GM10248 (cell line): ENCODE measurements around the gene PREPL.

Experiments used
- CTCF ChIA-PET: fragments of 300-600 bp; sonication (Branson Sonifier 250); formaldehyde crosslinking; extraction: SDS; loops from one replicate; lab custom pipeline; 2021; ENCODE audit warnings: antibody characterized with exemption; lab: Yijun Ruan, JAX
- POLR2A ChIA-PET: fragments of 350-650 bp; sonication (Branson Sonifier 250); formaldehyde crosslinking; extraction: SDS; loops from one replicate; lab custom pipeline; 2020; ENCODE audit warnings: antibody characterized with exemption; lab: Yijun Ruan, JAX
- DNase-seq: peaks from one replicate; pipeline ENCODE4 v3.0.0; 2012; ENCODE audit errors: extremely low spot score
- TF ChIP-seq, protein P1 (sequence below): IDR thresholded peaks from 2 replicates; pipeline ENCODE4 v1.5.1; 2012; ENCODE audit warnings: mild to moderate bottlenecking, low read depth; ENCODE audit errors: extremely low read depth, missing control alignments, control extremely low read depth

Gene PREPL

DNA sequence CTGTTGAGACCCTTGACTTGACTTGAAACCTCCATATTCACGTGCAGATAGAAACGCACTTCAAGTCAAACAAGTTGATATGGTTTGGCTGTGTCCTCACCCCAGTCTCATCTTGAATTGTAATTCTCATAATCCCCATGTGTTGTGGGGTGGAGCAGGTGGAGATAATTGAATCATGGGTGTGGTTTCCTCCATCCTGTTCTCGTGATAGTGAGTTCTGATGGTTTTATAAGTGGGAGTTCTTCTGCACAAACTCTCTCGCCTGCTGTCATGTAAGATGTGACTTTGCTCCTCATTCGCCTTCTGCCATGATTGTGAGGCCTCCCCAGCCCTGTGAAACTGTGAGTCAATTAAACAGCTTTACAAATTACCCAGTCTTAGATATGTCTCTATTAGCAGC is 64.6 kb downstream of the PREPL start:
- TF ChIP-seq, protein P1, sequence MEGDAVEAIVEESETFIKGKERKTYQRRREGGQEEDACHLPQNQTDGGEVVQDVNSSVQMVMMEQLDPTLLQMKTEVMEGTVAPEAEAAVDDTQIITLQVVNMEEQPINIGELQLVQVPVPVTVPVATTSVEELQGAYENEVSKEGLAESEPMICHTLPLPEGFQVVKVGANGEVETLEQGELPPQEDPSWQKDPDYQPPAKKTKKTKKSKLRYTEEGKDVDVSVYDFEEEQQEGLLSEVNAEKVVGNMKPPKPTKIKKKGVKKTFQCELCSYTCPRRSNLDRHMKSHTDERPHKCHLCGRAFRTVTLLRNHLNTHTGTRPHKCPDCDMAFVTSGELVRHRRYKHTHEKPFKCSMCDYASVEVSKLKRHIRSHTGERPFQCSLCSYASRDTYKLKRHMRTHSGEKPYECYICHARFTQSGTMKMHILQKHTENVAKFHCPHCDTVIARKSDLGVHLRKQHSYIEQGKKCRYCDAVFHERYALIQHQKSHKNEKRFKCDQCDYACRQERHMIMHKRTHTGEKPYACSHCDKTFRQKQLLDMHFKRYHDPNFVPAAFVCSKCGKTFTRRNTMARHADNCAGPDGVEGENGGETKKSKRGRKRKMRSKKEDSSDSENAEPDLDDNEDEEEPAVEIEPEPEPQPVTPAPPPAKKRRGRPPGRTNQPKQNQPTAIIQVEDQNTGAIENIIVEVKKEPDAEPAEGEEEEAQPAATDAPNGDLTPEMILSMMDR = no peak
- no peak for DNase-seq
- POLR2A ChIA-PET = no interaction called here
- CTCF ChIA-PET = interaction anchor here (0.9 to 1.9 kb wide), 3 partner anchors 13 to 253 kb away, joined by 3 to 5 read pairs (median 3); no protein-coding TSS in a partner anchor

DNA sequence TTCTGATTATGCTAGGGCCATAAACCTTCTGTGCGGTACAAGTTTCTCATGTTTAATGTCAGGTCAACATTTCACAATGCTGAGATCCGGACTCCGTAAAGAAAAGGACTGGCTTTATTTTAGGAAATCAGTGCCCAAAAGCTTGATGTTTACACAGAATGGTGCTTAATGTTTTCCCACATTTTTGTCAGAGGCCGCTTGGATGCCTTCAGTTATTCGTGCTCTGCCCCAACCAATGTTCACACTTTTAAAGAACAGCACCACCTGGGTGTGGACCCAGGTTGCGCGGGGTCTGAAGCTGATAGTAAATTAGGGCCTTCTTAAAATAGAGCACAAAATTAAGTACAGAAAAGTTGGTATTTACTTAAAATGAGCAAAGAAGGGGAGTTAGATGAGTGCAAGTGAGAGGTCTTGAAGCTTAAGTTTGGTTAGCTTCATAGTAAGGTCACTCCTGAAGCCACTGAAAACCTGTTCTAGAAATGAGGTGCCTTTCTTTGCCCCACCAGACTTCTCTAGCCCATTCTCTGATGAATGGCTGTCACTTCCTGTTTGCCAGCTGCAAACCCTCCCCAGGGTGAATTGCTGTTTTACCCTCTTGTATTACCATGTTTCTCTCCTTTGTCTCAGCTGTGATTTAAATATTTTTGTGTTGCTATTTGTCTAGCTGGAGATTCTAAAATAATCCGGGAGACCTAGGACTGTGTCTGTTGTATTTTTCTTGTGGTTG is 65.5 kb downstream of the PREPL start:
- DNase-seq = no peak
- ChIA-PET POLR2A (no interaction called here), CTCF (interaction anchor here (0.9 to 4.5 kb wide), 9 partner anchors 12 to 252 kb away, joined by 3 to 16 read pairs (median 3); no protein-coding TSS in a partner anchor)
- TF ChIP-seq, protein P1 = peak; percentile 16

DNA sequence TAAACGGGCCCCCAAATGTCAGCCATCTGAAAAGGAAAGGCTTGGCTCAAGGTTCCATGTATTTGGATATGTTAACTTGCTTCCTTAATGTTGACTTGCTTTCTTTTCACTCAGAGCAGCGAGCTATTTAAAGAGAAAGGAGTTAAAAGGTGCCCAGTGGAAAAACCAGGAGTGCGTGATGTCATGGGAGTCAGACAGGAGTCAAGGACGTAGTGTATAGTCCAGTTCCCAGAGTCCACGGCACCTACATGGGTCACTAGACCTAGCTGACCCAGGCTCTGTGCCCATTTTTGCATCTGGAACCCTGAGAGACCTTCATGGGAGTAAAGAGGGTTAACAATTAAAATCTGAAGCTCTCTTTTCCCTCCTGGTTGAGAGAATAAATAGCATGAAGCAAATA is 66.2 kb downstream of the PREPL start:
- POLR2A ChIA-PET = no interaction called here
- TF ChIP-seq, protein P1 = no peak
- DNase-seq = no peak
- CTCF ChIA-PET = interaction anchor here (1.2 to 4.5 kb wide), 8 partner anchors 12 to 251 kb away, joined by 3 to 16 read pairs (median 4); no protein-coding TSS in a partner anchor

DNA sequence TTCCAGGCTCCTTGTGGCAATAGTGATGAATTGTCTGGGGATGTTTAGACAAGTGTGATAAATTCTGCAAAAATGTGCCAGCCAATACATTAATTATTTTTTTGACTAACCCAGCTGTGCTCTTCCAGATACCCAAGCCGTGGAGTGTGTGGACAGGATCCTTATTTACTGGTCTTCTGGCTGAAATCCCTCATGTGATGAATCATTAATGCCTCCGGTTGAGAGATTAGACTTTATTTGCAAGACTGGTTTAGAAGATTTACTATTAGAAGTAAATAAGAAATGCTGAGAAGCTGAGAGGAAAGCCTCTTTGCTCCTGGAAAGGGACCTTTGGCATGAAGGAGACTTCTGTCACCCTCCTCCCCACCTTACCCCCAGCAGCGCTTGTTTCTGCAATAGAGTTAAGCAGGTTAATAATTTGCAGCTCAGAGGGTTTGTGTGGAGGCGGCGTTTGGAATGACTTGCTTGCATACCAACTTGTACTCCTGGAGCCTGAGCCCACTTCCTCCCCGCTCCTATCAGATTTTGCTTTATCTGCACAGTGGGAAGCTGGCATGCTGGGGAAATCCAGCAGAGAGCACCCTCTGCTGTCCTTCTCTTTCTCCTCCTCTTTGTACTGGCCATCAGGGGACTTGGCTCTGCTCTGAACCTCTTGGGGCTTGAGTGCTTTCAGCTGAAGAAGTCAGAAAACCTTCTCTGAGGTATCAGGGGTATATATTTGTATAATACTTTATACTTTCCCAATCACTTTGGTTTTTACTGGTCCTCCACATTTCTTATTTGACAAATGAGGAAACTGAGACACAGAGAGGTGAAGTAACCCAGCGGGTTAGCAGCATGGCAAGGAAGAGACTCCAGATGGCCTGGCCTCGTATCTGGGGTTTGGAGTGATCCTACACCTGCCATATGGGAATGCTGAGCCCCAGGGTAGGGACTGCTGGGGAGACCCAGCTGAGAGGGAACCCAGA is 69.7 kb downstream of the PREPL start:
- CTCF ChIA-PET = interaction anchor here (0.9 to 4.5 kb wide), 5 partner anchors 37 to 248 kb away, joined by 3 to 16 read pairs (median 3); partner anchors contain the start of gene CAMKMT
- TF ChIP-seq, protein P1 = peak; percentile 33
- POLR2A ChIA-PET = no interaction called here
- no peak for DNase-seq

DNA sequence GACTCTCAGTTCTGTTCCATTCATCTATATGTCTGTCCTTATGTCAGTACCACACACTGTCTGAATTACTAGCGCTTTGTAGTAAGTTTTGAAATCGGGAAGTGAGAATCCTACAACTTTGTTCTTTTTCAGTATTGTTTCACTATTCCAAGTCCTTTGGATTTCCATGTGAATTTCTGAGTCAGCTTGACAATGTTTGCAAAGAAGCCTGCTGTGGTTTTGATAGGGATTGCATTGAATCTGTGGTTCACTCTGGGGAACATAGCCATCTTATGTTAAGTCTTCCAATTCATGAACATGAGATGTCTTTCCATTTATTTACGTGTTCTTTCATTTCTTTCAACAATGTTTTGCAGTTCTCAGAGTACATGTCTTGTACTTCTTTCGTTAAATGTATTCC is 71.0 kb downstream of the PREPL start:
- DNase-seq = no peak
- ChIA-PET CTCF (no interaction called here), POLR2A (no interaction called here)
- TF ChIP-seq, protein P1 = no peak
